Measurements from ENCODE around the gene CAPN9. TPM values are rescaled to one million over a fixed set of nuclear protein-coding genes. Genes with fewer than 3 reads are reported as not detected.

The CAPN9 gene
- total RNA-seq, 1 donor from 2014 or later = 26.6 TPM

GRCh38 chr1:230708631-230709580 is 38.3 kb upstream of the CAPN9 start:
- TF ChIP-seq CTCF (IDR thresholded peaks at IDR 0.05) = no peak
- Histone ChIP-seq H3K27ac (no peak overlapping the region), H3K36me3 (no peaks in the 10 kb centered on the region), H3K27me3 (ENCODE audit: low read depth) (no peaks in the 10 kb centered on the region), H3K4me1 (peaks cover 6% of the 10 kb centered on the region), H3K9me3 (no peaks in the 10 kb centered on the region), H3K4me3 (no peak overlapping the region)
- no peak for DNase-seq
- intact Hi-C loops (cut with DNase I) = no loop called here
- no peak for ATAC-seq

- H3K4me1 ChIP-seq = peaks cover 15% of the 10 kb centered on the region
- intact Hi-C loops (cut with DNase I) = no loop called here
- no peaks in the 10 kb centered on the region for H3K9me3 ChIP-seq
- no peak overlapping the region for H3K27ac ChIP-seq
- ATAC-seq (no peak), DNase-seq (no peak)
- H3K36me3 ChIP-seq = no peaks in the 10 kb centered on the region
- H3K27me3 ChIP-seq (ENCODE audit: low read depth) = no peaks in the 10 kb centered on the region
- no peak for TF ChIP-seq CTCF (IDR thresholded peaks at IDR 0.05)
- no peak overlapping the region for H3K4me3 ChIP-seq
These were observed 37.3 kb upstream of the CAPN9 start for GRCh38 chr1:230709619-230710542.

GRCh38 chr1:230710543-230710904 is 36.7 kb upstream of the CAPN9 start:
- no peaks in the 10 kb centered on the region for H3K27me3 ChIP-seq (ENCODE audit: low read depth)
- H3K36me3 ChIP-seq = no peaks in the 10 kb centered on the region
- no peak overlapping the region for H3K4me3 ChIP-seq
- no peak for TF ChIP-seq CTCF (IDR thresholded peaks at IDR 0.05)
- H3K4me1 ChIP-seq = peaks cover 15% of the 10 kb centered on the region
- DNase-seq (no peak), ATAC-seq (no peak)
- no peak overlapping the region for H3K27ac ChIP-seq
- intact Hi-C loops (cut with DNase I) = no loop called here
- no peaks in the 10 kb centered on the region for H3K9me3 ChIP-seq

GRCh38 chr1:230711245-230711644 is 35.9 kb upstream of the CAPN9 start:
- Histone ChIP-seq H3K27ac (no peak overlapping the region), H3K4me3 (no peak overlapping the region), H3K36me3 (no peaks in the 10 kb centered on the region), H3K27me3 (ENCODE audit: low read depth) (no peaks in the 10 kb centered on the region), H3K4me1 (peaks cover 15% of the 10 kb centered on the region), H3K9me3 (no peaks in the 10 kb centered on the region)
- TF ChIP-seq CTCF (IDR thresholded peaks at IDR 0.05) = no peak
- ATAC-seq (no peak), DNase-seq (no peak)
- intact Hi-C loops (cut with DNase I) = no loop called here

- DNase-seq (no peak), ATAC-seq (no peak)
- Histone ChIP-seq H3K4me3 (no peak overlapping the region), H3K4me1 (peaks cover 15% of the 10 kb centered on the region), H3K9me3 (no peaks in the 10 kb centered on the region), H3K27me3 (ENCODE audit: low read depth) (no peaks in the 10 kb centered on the region), H3K27ac (no peak overlapping the region), H3K36me3 (no peaks in the 10 kb centered on the region)
- intact Hi-C loops (cut with DNase I) = no loop called here
- no peak for TF ChIP-seq CTCF (IDR thresholded peaks at IDR 0.05)
These were observed 34.7 kb upstream of the CAPN9 start for GRCh38 chr1:230712470-230712942.
